Inflammatory macrophage treated with lipopolysaccharide for 1 hour (primary cell): ENCODE measurements around the gene ZBTB46.

Source experiments
- DNase-seq, 2 donors: peaks; one replicate each; pipeline ENCODE4 v3.0.0-alpha.2; 2020 to 2022

ZBTB46 gene

GRCh38 chr20:63744158-63744557 is 86.9 kb downstream of the ZBTB46 start:
- DNase-seq: no peak

GRCh38 chr20:63743210-63743970 is 87.7 kb downstream of the ZBTB46 start:
- DNase-seq: no peak

GRCh38 chr20:63742381-63743024 is 88.6 kb downstream of the ZBTB46 start:
- no peak for DNase-seq

- no peak for DNase-seq
These were observed 89.2 kb downstream of the ZBTB46 start for GRCh38 chr20:63741676-63742380.

GRCh38 chr20:63741354-63741675 is 89.7 kb downstream of the ZBTB46 start:
- DNase-seq: no peak

GRCh38 chr20:63740627-63741353 is 90.3 kb downstream of the ZBTB46 start:
- DNase-seq: peak; percentile 28 to 48

GRCh38 chr20:63740070-63740626 is 90.9 kb downstream of the ZBTB46 start:
- peak in 1 of 2 donors; percentile 23 for DNase-seq

GRCh38 chr20:63739130-63740069 is 91.7 kb downstream of the ZBTB46 start, which contains the start of gene SLC2A4RG:
Gene SLC2A4RG (plus strand): TSS chr20:63739776. CDS start chr20:63739913, 137 bp downstream.
- peak; percentile 70 to 83 for DNase-seq

- peak in 1 of 2 donors; percentile 7 for DNase-seq
These were observed 92.4 kb downstream of the ZBTB46 start for GRCh38 chr20:63738687-63739129.

- no peak for DNase-seq
These were observed 92.9 kb downstream of the ZBTB46 start for GRCh38 chr20:63737945-63738686.

GRCh38 chr20:63737695-63737944 is 93.4 kb downstream of the ZBTB46 start:
- DNase-seq: no peak

- no peak for DNase-seq
These were observed 94.0 kb downstream of the ZBTB46 start for GRCh38 chr20:63736893-63737694.

GRCh38 chr20:63735859-63736718 is 95.0 kb downstream of the ZBTB46 start, which contains the start of gene LIME1:
Gene LIME1 (plus strand): TSS chr20:63736664. CDS start chr20:63737550, 886 bp downstream.
- peak in 1 of 2 donors; percentile 12 for DNase-seq

- DNase-seq: no peak
These were observed 95.9 kb downstream of the ZBTB46 start for GRCh38 chr20:63734946-63735858.

- no peak for DNase-seq
These were observed 96.7 kb downstream of the ZBTB46 start for GRCh38 chr20:63734111-63734945.

GRCh38 chr20:63733579-63734081 is 97.4 kb downstream of the ZBTB46 start:
- DNase-seq: no peak

GRCh38 chr20:63733117-63733516 is 97.9 kb downstream of the ZBTB46 start:
- no peak for DNase-seq
